Kidney tubule cell (primary cell): ENCODE measurements around the gene SS18L1.

Experiments
- DNase-seq: peaks from one replicate; pipeline ENCODE4 v3.0.0-alpha.2; 2018; ENCODE audit warnings: low spot score

The SS18L1 gene

GRCh38 chr20:62174021-62174804 lies 30.6 kb downstream of the SS18L1 start:
- no peak for DNase-seq

DNA sequence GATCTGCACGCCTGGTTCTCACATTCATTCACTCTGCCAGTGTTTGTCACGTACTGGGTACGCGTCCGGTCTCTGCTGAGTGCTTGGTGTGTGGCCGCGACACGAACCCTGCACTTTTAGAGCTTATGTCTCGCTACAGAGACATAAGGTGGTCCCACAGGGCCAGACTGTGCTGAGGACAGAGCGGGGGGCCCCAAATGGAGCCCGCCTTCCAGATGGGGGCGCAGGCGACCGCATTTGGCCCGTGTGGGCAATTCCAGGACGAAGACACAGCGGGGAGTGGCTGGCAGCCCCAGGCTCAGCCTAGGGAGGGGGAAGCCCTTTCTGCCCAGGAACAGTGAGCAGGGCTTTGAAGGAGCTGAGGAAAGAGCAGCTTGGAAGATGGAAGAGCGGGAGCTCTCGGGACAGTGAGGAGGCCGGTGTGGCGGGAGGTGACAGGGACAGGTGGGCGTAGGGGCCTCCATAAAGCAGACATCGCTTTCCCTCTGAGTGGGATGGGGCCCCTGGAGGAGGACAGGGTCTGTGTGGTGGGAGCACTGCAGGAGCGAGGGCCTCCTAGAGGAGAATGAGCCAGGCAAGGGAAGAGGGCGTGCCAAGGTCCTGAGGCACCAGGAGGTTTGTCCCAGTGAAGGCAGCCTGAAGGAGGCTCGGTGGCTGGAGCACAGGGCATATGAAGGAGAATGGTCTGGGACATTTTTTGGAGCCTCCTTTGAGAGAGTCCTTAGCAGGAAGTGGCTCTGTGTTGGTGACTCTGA lies 31.5 kb downstream of the SS18L1 start:
- DNase-seq, result no peak

DNA sequence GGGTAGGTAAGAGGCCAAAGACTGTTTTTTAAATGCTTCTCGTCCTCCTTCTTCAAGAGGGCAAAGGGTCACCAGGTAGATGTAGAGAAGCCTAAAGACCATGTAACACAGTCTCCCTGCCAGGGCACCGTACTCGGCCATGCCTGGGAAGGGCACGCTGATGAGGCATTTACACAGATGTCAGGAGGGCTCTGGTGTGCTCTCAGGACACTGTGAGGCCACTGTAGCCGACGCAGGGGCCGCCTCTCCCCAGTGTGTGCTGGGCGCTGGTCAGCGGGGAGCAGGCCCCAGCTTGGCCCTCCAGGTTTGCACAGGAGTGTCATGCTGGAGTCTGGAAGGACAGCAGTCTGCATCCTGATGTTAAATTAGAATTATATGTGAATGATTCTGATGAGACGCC lies 32.1 kb downstream of the SS18L1 start:
- DNase-seq, result no peak

DNA sequence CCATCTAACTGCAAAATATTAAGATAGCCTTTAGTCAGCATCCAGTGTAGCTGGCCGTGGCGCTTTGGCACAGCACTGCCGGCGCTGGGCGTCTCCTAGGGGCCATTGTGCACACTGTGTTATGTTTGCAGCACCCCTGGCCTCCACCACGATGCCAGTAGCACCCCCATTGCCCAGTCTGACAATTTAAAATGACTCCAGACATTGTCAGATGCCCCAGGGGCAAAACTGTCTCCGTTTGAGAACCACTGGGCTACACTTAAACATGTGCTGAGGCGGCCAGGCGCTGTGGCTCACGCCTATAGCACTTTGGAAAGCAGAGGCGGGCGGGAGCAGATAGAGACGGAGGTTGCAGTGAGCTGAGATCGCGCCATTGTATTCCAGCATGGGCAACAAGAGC lies 33.3 kb downstream of the SS18L1 start:
- no peak for DNase-seq

DNA sequence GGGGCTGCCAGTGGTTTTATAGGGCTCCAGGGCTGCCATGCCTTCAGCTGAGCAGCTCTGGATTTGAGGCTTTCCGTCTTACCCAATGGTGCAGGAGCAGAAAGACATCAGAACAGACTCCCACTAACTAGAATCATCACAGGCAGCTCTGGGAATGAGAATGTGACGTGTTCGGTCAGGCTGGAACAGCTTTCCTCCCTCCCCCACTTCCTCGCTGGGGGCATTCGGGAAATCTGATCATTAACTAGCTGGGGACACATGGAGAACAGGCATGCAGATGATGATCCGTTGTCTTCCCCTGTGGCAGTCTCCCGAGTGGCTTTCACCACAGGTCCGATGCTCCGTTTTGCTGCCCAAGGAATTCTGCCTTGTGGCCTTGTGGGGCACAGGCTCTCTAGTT lies 33.7 kb downstream of the SS18L1 start:
- DNase-seq, result peak; percentile 29

DNA sequence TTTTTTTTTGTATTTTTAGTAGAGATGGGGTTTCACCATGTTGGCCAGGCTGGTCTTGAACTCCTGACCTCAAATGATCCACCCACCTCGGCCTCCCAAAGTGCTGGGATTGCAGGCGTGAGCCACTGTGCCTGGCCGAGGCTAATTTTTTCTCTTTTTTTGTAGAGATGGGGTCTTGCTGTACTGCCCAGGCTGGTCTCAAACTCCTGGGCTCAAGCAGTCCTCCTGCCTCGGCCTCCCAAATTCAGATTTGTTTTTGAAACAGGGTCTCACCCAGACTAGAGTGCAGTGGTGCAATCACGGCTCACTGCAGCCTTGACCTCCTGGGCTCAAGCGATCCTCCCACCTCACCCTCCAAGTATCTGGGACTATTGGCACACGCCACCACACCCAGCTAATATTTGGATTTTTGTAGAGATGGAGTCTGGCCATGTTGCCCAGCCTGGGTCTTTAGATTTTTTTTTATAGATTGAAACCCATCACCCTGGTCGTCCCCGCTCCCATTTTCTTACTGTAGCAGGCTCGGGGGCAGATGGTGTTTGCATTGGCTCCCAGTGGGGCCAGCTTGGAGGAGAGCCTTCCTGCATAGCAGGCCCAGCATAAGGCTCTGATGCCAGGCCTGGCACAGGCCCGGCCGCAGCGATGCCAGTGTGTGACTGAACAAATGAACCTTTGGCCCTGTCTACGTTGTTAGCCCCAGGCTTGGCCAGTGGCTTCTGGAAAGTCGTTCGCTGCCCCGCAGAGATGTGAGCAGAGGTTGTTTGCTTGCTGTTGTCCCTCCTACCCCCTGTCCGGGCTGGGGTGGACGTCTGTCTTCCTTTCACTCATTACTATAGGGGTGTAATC lies 35.0 kb downstream of the SS18L1 start:
- DNase-seq, result no peak

DNA sequence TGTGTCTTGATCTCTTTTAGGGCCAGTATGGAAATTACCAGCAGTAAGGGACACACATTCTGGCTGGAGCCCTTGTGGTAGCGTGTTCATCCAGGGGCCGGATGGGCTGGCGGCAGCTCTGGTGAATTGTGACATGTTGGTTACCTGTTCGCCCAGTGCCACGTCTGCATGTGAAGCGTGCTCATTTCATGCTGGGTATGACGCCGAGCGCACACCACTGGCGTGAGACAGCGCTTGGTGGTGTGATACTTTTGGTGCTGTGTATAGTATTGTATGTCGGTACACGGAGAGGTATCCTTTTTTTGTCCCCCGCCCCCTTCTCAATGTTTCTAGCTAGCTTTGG lies 35.6 kb downstream of the SS18L1 start:
- no peak for DNase-seq

- DNase-seq, result no peak
Observed at GRCh38 chr20:62181808-62182207, 38.2 kb downstream of the SS18L1 start.

DNA sequence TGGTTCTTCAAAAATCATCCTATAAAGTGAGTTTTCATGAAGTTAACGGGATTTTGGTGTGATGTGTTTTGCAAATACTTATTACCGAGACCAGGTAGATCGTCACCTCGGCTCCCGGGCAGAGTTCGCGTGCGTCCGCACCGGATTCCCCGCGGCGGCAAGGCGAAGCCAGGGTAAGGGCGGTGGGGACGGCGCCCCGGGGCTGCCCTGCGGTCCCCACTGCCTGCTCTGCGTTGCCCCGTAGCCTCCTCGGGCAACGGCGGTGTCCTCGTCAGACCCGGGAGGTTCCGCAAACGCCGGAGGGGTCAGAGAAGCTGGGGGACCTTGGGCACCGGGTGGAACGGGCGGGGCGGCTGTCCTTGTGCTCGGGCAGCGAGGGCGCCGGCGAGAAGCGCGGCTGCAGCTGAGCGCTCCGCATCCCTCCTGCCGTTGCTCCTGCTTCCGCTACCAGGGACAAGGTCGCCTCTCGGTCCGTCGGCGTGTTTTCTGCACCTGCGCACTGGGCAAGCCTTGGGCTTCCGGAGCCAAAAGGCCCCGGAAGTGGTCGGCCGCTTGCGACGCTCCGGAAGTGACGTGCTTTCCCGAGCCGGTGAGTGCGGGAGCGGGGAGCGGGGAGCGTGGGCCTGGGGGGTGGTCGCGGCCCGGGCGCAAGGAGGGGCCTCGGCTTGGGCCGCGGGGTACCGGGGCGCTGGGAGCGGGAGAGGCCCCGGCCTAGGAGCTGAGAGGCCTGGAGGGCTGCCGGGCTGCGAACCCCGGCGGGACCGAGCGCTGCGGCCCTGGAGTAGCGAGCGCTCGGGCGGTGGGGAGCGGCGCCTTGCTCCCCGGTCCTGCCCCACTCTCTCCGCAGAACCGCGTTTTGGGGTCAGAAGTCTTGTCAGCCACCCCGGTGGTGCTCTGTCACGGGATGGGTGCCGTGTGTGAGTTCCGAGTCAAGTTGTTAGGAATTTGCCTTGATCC lies 39.2 kb downstream of the SS18L1 start, which contains the start of gene MTG2:
MTG2 (plus strand) TSS at position 560 of the 957 bp plus-strand sequence. CDS start 10,393 bp downstream, outside the sequence.
- DNase-seq, result peak; percentile 96

DNA sequence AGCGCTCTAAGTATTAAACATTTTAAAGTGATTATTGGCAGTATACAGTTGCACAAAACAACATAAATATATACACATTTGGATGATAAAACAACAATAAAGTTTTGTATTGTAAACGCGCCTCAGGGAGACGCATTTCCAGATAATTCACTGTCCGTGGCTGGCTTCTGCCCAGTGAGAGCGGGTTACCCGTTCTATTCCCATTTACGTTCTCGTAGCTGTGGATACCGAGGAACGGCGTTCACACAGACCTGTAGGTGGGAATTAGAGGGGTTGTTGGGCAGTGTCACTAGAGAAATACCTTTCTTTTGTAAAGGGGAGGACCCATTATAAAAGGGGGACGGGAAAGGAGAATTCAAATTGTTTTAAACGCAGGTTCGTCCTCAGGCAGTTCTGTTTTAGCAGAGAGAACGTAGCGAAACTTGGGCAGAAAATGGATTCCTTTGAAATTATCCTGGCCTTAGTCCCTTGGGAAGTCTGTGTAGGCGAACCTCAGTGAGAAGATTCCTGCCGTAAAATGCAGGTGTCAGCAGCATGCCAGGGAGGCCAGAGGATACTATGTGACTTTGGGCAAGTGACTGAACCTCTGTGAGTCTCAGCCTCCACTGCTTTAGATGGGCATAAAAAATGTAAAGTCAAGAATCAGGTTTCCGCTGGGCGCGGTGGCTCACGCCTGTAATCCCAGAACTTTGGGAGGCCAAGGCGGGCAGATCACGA lies 40.0 kb downstream of the SS18L1 start:
- DNase-seq, result peak; percentile 10

DNA sequence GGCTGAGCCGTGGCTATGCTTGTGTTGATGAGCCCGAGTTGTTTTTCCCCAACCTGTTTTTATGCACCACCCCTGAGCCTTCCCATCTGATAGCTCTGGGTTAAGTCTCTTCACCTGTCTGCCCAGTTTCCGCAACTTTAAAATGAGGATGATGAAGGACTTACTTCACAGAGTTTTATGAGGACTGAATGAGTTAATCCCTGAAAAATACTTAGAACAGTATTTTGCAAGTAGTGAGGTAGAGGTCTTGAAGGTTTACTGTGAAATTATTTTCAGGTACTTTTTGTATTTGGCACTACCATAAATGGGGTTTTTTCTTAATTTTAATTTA lies 42.5 kb downstream of the SS18L1 start:
- no peak for DNase-seq

GRCh38 chr20:62186887-62187866 lies 43.6 kb downstream of the SS18L1 start:
- DNase-seq, result peak; percentile 23

GRCh38 chr20:62190639-62191411 lies 47.3 kb downstream of the SS18L1 start:
- no peak for DNase-seq

GRCh38 chr20:62191781-62192559 lies 48.4 kb downstream of the SS18L1 start:
- DNase-seq, result no peak

DNA sequence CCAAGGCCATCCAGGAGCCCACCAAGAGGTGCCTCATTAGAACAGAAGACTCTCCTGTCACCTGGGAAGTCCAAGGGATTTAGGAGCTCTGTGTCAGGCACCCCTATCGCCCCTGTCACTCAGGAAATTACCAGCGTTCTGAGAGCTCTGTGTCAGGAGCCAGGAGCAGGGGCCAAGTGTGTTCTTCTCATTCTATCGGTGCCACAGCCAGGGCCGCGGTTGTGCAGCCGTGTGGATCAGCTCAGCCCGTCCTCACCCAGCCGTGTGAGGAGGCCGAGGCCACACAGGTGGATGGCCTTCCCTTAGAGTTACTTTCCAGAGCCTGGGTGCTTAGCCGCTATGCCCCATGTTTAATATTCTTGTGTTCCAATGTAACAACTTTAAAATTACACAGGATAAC lies 49.1 kb downstream of the SS18L1 start:
- DNase-seq, result no peak

- no peak for DNase-seq
Observed at GRCh38 chr20:62193079-62194025, 49.8 kb downstream of the SS18L1 start.

GRCh38 chr20:62195075-62195405 lies 51.5 kb downstream of the SS18L1 start:
- DNase-seq, result no peak
